Measurements from ENCODE around the gene TMEM170A.
"Not testable (repeated sequence)": the region's sequence is repeated elsewhere in the genome, so short reads cannot be mapped to it uniquely, and the experiment has no call there.

Gene TMEM170A

GRCh38 chr16:75446416-75446815, 18.1 kb downstream of the TMEM170A start:
- no peak for DNase-seq

DNA sequence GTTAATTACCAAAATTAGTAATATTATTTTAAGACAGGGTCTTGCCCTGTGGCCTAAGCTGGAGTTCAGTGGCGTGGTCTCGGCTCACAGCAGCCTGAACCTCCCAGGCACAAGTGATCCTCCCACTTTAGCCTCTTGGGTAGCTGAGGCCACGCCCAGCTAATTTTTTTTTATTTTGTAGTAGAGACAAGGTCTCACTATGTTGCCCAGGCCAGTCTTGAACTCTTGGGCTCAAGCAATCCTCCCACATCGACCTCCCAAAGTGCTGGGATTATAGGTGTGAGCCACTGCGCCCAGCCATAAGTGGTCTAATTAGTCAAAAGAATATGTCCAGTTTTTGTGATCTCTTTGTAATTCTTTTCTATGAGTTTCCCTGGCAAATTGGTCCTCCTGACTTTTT, 19.2 kb downstream of the TMEM170A start:
- no peak for DNase-seq

DNA sequence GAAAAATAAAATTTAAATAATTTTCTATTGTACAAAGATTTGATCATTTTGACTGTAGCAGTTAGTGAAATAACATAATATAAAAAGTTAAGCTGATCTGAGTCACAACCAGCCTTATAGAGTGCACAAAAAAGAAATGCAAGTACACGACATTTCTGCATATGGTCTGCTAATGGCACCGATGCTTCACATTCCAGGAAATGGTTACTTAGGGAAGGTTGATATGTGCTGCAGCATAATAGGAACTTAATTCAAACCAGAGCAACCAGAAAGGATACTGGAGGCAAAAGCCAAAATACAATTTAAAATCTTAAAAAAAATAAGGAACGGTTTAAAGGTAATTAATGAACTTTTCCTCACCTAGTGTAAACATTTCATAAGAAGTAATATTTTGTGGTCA, 21.2 kb downstream of the TMEM170A start:
- DNase-seq: no peak

GRCh38 chr16:75433732-75434413, 30.6 kb downstream of the TMEM170A start:
- DNase-seq: peak; percentile 89

DNA sequence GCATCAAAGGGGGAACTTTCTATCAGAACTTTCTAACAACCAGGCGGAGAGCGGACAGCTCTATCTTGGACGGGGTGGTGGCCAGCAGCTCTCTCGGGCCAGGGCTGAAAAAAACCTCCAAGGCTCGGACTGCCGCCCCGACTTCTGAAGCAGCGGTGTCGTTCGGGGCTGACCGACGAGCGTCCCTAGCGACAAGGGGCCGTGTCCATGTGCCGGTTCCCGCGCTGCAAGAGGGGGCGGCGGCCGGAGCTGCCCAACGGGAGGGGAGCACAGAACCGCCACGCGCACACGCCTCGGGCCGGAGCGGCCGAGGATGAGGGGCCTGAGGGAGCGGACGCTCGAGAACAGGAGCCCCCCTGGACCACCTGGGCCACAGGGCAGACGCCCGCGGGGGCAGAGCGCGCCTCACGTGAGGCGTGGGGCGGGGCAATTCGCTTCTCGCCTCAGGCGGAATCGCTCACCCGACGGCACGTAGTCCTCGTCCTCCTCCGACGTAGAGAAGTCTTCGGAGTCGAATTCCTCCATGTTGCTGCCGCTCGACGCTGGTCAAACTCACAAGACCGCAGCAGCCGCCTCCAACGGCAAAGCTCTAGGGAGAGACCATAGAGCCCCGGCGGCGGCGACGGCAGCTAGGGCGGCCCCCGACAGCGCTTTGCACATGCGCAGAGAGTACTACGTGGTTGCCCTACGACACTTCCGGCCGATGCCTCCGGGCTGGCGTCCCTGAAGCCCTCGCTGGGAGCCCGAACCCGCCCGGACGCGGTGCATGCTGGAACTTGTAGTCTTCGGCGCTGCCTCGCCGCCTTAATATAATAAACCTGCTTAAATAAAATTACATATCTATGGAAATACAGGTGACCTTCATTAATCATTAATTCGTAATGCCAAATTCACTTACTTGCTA, 31.4 kb downstream of the TMEM170A start, which contains the start of gene CFDP1:
Gene CFDP1 (minus strand): TSS at position 676 of the 904 bp plus-strand sequence. CDS start 151 bp downstream, at position 525.
- peak; percentile 96 for DNase-seq

DNA sequence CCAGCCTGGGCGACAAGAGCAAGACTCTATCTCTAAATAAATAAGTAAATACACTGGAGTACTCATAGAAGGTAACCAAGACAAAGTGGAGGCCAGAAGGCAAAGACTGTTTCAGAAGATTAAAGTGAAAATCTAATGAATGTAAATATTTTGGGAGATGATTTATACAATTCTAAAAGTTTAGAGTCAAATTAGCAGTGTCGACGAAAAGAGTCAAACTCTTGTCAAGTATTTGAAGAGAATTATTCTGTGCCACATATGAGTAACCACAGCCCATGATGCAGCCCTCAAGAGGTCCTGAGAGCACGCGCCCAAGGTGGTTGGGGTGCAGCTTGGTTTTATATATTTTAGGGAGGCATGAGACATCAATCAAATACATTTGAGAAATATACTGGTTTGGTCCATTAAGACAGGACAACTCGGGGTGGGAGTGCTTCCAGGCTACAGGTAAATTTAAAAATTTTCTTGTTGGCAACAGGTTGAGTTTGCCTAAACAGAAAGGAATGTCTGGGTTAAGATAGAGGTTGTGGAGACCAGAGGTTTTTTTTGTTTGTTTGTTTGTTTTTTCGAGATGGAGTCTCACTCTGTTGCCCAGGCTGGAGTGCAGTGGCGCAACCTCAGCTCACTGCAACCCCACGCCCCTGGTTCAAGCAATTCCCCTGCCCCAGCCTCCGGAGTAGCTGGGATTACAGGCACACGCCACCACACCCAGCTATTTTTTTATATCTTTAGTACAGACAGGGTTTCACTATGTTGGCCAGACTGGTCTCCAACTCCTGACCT, 34.7 kb downstream of the TMEM170A start:
- DNase-seq: no peak

- DNase-seq: not testable (repeated sequence)
Measured at GRCh38 chr16:75426524-75426923, 38.0 kb downstream of the TMEM170A start.

- not testable (repeated sequence) for DNase-seq
Measured at GRCh38 chr16:75424105-75424762, 40.3 kb downstream of the TMEM170A start.

- no peak for DNase-seq
Measured at GRCh38 chr16:75423723-75424104, 40.8 kb downstream of the TMEM170A start.

DNA sequence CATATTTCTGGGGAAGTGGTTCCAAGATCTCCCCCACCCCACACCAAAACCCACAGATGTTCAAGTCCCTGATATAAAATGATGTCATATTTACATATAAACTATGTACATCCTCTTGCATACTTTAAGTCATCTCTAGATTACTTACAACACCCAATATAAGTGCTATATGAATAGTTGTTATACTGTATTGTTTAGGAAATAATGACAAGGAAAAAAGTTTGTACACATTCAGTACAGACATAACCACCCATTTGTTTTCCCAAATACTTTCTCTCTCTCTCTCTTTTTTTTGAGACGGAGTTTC, 42.7 kb downstream of the TMEM170A start:
- DNase-seq: no peak

GRCh38 chr16:75420987-75421819, 43.3 kb downstream of the TMEM170A start:
- peak; percentile 16 for DNase-seq

- no peak for DNase-seq
Measured at GRCh38 chr16:75416904-75417565, 47.5 kb downstream of the TMEM170A start.

GRCh38 chr16:75415169-75415905, 49.2 kb downstream of the TMEM170A start:
- no peak for DNase-seq

DNA sequence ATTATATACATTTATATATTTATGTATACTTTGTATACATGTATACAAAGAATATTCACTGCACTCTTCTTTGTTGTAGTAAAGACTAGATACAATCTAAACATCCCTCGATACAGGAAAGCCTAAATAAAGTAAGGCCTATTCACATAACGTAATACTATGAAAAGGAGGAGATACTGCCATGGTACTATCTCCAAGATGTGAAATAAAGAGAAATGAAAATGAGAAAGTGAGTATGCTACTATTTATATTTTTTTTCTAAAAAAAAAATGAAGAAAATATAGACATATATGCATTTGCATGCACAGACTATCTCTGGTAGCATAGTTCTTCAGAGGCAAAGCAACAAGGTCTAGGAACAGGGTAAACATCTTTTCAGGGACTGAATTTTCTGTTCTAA, 50.5 kb downstream of the TMEM170A start:
- DNase-seq: no peak

DNA sequence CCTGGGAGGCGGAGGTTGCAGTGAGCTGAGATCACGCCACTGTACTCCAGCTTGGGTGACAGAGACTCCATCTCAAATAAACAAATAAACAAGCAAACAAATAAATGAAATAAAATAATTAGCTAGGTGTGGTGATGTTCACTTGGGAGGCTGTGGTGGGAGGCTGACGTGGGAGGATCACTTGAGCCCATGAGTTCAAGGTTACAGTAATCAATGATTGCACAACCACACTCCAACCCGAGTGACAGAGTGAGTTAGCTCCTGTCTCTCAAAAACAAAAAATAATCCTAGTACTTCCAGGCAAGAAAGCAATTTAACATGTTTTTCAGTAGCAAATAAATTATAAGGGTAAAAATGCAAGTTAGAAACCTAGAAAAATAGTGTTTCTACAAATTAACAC, 57.5 kb downstream of the TMEM170A start:
- no peak for DNase-seq

GRCh38 chr16:75402821-75403475, 61.5 kb downstream of the TMEM170A start:
- DNase-seq: peak; percentile 48

DNA sequence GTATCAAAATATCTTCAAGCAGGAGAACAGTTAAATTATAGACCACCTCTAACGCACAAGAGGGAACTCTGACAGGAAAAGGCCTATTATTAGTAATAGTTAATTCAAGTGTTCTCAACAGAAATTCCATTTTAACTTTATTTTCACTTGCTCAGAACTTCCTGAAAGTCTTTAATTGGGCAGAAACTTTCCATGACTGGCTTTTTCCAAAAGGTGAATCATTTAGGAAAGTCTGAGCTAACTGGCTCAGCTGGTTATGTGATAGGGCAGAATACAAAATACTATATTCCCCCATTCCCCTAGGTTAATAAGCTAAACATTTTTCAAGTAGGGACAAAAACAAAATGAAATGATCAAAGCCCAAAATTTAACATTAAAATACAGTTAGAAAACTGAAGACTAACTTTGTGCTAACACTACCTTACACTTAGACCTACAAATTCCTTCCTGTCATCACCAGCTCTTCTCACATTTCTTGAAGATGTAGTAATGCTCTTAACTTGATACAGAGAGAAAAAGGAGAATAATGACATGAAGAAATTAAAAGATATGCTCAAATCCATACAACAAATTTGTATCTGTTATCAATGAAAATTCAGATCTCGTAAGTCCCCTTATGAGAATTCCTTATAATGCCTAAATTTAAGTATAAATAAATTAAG, 62.2 kb downstream of the TMEM170A start:
- DNase-seq: no peak

DNA sequence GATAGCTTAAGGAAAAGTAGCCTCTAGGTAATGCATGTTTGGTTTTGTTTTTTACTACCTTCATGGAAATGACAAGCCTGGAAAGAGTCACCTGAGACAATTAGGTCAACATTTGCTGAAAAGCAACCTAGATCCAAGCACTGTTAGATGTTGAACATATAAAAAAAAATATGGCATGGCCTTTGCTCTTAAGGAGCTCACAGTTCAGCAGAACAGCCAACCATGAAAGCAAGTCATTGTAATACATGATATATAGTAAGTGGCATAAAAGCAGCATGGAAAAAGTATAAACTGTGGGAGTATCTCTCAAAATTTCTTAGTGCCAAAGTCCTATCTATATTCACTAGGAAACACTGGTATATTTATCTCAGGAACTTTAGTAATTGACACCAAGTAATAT, 62.8 kb downstream of the TMEM170A start:
- DNase-seq: no peak

DNA sequence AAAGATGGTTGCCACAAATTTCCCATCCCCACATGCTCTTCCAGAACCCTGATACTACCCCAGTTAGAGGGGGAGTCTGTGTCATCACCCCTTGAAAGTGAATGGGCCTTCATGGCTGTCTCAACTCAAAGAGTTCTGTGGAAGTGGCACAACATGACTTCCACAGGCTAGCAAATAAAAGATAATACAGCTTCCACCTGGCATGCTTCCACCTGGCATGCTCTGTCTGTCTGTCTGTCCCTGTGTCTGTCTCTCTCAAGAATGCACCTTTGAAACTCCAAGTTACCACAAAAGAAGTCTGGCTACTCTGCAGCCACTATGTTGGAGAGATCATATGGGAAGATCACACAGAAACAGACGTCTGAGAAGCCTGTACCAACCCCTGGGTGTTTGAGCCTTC, 66.2 kb downstream of the TMEM170A start:
- no peak for DNase-seq

DNA sequence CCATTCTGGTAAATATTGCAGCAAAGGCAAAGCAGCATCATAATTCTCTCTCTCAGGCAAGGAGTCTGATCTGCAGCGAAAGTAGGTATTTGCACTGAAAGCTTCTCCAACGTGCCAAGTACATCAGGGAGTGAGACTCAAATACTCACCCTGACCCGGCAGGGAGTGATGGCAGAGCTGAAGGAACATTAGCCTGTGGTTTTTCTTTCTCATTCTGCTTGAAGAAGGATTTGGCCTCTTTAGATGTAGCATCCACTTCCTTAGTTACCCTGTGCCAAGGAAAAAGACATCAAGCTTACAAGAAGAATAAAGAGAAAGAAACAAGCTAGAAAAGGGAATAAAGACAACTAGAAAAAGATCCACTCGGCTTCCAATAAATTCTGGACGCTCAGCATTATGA, 69.5 kb downstream of the TMEM170A start:
- no peak for DNase-seq

Measured in CD4-positive, alpha-beta T cell treated with Interleukin-21 for 1 hour (primary cell).